EL (cell line): ENCODE measurements around the gene ZNF2.

Source experiments
- DNase-seq: peaks from one replicate; pipeline ENCODE4 v3.0.0-alpha.2; 2016

Gene ZNF2

DNA sequence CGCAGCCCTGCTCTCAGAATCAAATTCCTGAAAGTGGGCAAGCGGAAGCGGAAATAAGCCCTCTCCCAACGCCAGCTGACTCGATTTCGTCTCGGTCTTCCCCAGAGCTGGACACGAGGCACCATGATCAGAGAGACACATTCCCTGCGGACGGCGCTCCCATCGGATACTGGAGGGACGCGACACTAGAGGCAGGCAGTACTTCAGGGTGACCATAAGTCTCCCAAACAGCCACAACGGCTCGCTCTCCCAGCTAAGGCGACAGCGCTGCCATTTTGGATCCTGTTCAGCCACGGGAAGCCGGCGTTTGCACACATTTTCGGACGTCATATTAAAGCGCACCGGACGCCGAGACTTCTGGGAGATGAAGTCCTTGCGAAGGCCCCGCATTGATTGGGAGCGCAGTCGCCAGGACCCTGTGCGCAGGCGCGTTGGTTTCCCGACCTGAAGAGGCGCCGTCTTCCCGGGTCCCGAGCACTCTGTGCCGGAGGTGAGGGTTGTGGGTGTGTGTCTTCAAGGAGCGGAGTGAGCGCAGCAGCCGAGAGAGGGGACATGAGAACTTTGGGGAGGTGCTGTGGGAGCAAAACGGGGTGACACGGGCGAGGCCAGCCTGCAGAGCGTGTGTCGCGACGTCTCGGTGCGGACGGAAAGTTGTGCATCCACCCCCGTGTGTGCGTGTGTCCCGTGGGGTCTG is at the start of gene ZNF2:
ZNF2 (plus strand) TSS at position 439 of the 694 bp plus-strand sequence. CDS start 10,418 bp downstream, outside the sequence.
- DNase-seq, result peak; percentile 98

GRCh38 chr2:95121093-95121406 is 44.6 kb upstream of the ZNF2 start:
- no peak for DNase-seq

- peak; percentile 74 for DNase-seq
Measured at GRCh38 chr2:95121407-95122196, 44.0 kb upstream of the ZNF2 start, which contains the start of gene MRPS5. Gene MRPS5, minus strand, starts transcription at chr2:95121808. Its CDS starts 17 bp downstream, at chr2:95121791.

GRCh38 chr2:95122197-95122551 is 43.4 kb upstream of the ZNF2 start:
- no peak for DNase-seq

DNA sequence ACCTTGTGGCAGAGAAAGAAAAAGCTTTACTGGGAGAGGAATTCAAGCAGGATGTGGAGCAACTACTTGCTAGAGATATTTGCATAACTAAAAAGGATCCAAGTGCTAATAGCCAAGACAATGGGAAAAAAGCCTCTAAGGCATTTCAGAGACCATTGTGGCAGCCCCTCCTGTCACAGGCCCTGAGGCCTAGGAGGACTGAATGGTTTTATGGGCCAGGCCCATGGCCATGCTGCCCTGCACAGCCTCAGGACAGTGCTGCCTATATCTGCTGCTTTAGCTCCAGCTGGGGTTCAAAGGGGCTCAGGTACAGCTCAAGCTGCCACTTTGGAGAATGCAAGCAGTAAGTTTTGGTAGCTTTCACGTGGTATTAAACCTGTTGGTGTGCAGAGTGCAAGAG is 26.9 kb upstream of the ZNF2 start:
- DNase-seq, result no peak

GRCh38 chr2:95143838-95144237 is 21.8 kb upstream of the ZNF2 start:
- DNase-seq, result no peak

DNA sequence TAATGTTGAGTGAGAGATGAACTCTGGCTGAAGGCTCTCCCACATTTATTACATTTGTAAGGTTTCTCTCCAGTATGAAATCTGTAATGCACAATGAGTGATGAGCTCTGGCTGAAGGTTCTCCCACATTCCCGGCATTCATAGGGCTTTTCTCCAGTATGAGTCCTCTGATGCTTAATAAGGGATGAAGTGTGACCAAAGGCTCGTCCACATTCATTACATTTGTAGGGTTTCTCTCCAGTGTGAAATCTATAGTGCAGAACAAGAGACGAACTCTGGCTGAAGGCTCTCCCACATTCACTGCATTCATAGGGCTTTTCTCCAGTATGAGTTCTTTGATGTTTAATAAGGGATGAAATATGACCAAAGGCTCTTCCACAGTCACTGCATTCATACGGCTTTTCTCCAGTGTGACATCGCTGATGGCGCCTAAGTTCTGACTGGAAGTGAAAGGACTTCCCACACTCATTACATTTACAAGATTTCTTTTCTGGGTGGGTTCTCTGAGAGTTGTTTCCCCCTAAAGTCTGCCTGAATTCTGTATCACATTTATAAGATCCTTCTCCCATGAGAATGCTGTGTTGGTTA is 16.1 kb upstream of the ZNF2 start:
- DNase-seq, result no peak

DNA sequence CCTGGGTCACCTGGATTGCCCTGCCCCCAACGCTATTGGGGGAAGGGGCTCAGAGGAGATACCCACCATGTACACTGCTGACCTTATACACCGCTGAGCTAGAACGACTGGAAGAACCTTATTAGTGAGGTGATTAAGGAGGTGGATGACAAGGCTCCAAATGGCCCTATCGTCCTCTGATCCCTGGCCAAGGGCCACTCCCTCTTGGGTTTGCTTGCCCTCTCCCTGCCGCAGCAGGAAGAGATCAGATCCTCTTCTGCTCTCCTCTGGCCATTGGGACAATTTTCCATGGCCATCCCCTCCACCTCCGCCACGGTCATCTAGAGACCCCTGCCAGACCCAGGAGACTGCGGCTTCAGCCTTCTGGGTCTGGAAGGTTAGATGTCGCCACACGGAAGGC is 7.2 kb upstream of the ZNF2 start:
- no peak for DNase-seq

DNA sequence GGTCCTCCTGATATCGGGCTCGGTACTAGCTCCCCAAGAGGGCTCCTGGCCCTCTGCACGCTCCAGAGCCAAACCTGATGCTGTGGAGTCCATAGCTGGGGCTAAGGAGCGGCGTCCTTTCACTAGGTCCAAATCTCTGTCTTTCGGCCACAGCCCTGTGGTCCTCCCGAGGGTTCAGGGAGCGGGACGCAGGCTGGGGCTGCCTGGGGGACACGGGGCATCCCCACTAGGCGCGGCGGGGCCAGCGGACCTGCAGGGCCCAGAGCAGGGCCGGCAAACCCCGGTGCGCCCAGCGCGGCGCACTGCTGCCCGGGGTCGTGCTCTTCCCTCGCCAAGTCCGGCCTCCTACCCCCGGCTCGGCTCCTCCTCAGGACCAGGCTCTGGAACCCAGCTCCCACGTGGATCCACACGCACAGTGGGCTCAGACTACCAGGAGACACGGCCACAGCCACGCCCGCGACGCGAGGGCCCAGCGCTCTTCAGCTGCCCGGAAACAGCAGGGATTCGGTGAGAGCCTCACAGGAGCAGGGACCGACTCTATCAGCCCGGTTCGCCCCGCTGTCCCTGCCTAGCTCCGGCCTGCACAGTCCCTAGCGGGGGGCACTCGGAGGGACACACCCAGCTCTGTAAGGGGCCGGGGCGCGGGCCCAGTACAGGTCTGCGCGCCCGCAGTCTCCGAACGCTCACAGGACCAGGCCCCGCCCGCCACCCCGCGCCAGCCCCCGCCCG is 6.6 kb upstream of the ZNF2 start:
- peak; percentile 44 for DNase-seq

GRCh38 chr2:95159690-95160449 is 5.7 kb upstream of the ZNF2 start, which contains the start of gene ZNF514:
Gene ZNF514, minus strand, starts transcription at chr2:95159848. Its CDS starts 6,595 bp downstream, at chr2:95153253.
- peak; percentile 75 for DNase-seq

GRCh38 chr2:95165030-95165370 is 609 bp upstream of the ZNF2 start:
- no peak for DNase-seq

DNA sequence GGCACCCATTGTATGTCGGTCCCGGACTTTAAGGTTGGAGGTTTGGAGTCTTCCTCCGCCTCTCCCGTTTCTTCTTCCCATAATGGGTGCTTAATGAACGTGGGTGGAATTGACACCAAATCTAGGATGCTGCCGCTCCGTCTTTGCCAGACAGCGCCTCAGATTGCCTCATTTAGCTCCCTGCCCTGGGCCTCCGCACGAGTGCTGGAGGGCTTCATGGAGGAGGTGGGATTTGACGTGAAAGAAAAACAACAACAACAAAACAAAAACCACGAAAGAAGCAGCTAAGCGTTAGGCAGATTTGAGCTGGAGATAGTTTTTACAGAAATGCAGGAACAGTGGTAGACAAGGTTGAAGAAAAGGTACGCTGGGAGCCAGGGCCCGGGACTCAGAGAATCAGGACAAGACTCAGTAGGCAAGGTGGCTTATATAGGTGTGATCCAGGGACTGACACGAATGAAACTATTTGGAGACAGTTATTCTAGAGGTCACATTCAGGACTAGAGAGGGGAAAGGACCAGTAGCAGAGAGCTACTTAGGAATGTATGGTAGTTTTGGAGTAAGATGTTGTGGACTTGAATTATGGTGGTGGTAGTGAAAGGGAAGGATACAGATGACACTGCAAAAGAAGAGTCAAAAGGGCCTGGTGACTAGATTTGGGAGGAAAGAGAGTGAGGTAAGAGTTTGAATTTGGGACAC is 605 bp downstream of the ZNF2 start:
- no peak for DNase-seq

GRCh38 chr2:95171902-95172301 is 6.3 kb downstream of the ZNF2 start:
- DNase-seq, result no peak

GRCh38 chr2:95174031-95174542 is 8.5 kb downstream of the ZNF2 start:
- no peak for DNase-seq

DNA sequence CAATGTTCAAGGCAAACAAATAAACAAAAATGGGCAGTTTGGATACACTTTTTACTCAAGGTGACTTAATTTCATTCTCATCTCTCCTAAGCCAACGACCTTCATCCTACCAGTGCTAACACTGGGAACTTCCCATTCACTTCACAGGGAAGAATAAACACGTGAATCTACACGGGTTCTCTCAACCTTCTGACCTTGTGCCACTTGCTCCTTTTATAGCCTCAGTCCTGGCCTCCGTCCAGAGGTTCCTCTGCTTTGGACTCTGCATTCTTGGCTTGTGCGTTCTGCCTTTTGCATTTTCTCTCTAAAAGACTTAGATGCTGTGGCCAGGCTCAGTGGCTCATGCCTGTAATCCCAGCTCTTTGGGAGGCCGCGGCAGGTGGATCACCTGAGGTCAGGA is 13.8 kb downstream of the ZNF2 start:
- no peak for DNase-seq

GRCh38 chr2:95181774-95182173 is 16.2 kb downstream of the ZNF2 start:
- no peak for DNase-seq

- DNase-seq, result no peak
Measured at GRCh38 chr2:95185197-95185596, 19.6 kb downstream of the ZNF2 start.

DNA sequence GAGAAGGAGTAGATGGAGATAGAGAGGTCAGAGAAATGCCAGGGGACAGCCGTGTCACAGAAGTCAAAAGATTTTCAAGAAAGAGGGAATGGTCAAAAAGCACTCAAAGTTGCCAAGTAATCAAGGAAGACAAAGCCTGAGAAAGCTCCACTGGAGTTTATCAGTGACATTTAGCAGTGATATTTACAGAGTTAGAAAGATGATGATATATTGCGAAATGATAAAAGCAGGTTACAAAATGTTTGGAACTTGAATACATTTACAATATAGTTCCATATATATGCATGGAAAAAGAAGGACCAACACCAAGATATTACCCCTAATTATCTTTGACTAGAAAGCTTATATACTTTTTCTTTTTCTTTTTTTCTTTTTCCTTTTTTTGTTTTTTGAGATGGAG is 20.4 kb downstream of the ZNF2 start:
- no peak for DNase-seq

- peak; percentile 37 for DNase-seq
Measured at GRCh38 chr2:95192956-95193355, 27.3 kb downstream of the ZNF2 start.

DNA sequence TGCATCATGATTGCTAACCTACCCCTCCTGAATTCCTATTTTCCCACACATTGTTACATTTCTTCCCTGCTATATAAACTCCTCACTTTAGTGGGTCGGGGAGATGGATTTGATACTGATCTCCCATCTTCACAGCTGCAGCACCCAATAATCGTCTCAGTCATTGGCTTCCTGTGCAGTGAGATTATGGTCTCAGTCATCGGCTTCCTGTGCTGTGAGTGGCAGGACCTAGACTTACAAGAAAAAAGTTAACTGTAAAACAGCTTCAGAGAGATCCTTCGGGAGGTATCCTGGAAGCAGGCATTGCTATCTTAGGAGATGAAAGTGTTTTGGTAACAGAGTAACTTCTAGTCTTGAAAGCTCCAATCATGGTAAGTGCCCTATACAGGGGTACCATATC is 38.3 kb downstream of the ZNF2 start:
- no peak for DNase-seq

- no peak for DNase-seq
Measured at GRCh38 chr2:95204396-95204795, 38.8 kb downstream of the ZNF2 start.

GRCh38 chr2:95206096-95206495 is 40.5 kb downstream of the ZNF2 start:
- DNase-seq, result no peak
